ENCODE results near the gene HSPG2. TPM values are rescaled to one million over a fixed set of nuclear protein-coding genes. Genes with fewer than 3 reads are reported as not detected.

The HSPG2 gene
- total and polyA plus RNA-seq, 9 donors: 27.3 to 294 (median 92.6) TPM

DNA sequence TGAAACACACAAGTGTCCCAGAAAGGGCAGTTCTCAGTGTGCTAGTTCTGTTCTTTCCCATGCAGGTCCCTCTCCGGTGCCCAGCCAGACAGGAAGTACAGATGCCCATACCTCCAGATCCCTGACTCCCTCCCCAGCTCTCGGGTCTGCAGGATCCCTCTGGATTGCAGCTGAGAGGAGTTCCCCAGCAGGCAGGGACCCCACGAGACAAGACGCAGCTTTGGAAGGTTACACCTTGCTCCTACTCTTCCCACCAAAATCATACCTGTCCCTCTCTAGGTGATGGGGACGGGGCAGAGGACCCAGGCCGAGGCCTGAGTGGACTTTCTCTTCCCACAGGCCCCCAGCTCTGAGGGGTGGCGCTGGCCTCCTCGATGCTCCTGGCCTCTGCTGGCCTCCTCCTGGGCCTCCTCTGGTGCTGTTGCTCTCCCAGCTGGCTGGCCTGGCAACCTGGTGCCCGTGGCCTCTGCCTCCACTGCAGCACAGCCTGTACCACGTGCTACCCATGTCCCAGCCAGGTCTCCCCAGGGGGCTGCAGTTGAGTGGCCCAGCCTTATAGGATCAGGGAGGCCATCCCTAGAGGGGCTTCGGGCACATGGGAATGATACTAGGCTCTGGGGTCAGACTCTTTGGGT is 115.6 kb downstream of the HSPG2 start:
- Histone ChIP-seq H3K36me3 (no peaks in the 10 kb centered on the region), H3K4me1 (ENCODE audit: insufficient read depth) (no peaks in the 10 kb centered on the region), H3K27ac (no peak overlapping the region), H3K9me3 (no peaks in the 10 kb centered on the region), H3K4me3 (no peak overlapping the region), H3K27me3 (no peaks in the 10 kb centered on the region)
- TF ChIP-seq CTCF (IDR thresholded peaks at IDR 0.05): no peak
- TF ChIP-seq POLR2A (IDR thresholded peaks at IDR 0.05): no peak
- no peak for TF ChIP-seq EP300 (IDR thresholded peaks at IDR 0.05)
- WGBS, 3 donors: 86 to 88% (median 87%) methylated on average over 11 of the region's 11 CpGs
- DNase-seq: no peak
- intact Hi-C loops (cut with DNase I): no loop called here

- Histone ChIP-seq H3K4me3 (no peak overlapping the region), H3K9me3 (no peaks in the 10 kb centered on the region), H3K27me3 (no peaks in the 10 kb centered on the region), H3K36me3 (no peaks in the 10 kb centered on the region), H3K4me1 (ENCODE audit: insufficient read depth) (no peaks in the 10 kb centered on the region), H3K27ac (no peak overlapping the region)
- no peak for DNase-seq
- 88 to 97% (median 96%) methylated on average over 9 of the region's 9 CpGs for WGBS, 3 donors
- intact Hi-C loops (cut with DNase I): no loop called here
- TF ChIP-seq EP300 (IDR thresholded peaks at IDR 0.05) (no peak), CTCF (IDR thresholded peaks at IDR 0.05) (no peak), POLR2A (IDR thresholded peaks at IDR 0.05) (no peak)
Measured at GRCh38 chr1:21820597-21821232, 116.4 kb downstream of the HSPG2 start.

DNA sequence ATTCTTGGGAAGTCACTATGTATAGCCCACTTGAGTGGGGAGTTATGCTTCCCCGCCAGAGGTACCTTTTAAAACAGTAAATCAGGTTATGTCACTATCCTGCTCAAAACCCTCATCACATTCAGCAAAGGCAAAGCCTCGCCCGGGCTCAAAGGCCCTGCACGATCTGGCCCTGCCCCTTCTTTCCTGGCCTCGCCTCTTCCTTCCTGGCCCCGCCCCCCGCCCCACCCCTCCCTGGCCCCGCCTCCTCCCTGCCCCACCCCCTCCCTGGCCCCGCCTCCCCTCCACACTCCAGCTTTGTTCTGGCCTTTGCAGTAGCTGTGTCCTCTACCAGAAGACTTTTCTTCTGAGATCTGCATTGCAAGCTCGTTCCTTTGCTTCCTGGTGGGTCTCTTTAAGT is 118.5 kb downstream of the HSPG2 start:
- DNase-seq: no peak
- Histone ChIP-seq H3K27me3 (no peaks in the 10 kb centered on the region), H3K27ac (no peak overlapping the region), H3K4me3 (no peak overlapping the region), H3K4me1 (ENCODE audit: insufficient read depth) (no peaks in the 10 kb centered on the region), H3K36me3 (no peaks in the 10 kb centered on the region), H3K9me3 (no peaks in the 10 kb centered on the region)
- TF ChIP-seq POLR2A (IDR thresholded peaks at IDR 0.05): no peak
- no peak for TF ChIP-seq CTCF (IDR thresholded peaks at IDR 0.05)
- TF ChIP-seq EP300 (IDR thresholded peaks at IDR 0.05): no peak
- intact Hi-C loops (cut with DNase I): no loop called here
- WGBS, 3 donors: 32 to 37% (median 34%) methylated on average over 10 of the region's 10 CpGs

GRCh38 chr1:21816602-21817302 is 120.4 kb downstream of the HSPG2 start:
- 65 to 69% (median 67%) methylated on average over 8 of the region's 8 CpGs for whole genome bisulfite sequencing, 3 donors
- Histone ChIP-seq H3K27me3 (no peaks in the 10 kb centered on the region), H3K9me3 (no peaks in the 10 kb centered on the region), H3K4me3 (no peak overlapping the region), H3K4me1 (ENCODE audit: insufficient read depth) (no peaks in the 10 kb centered on the region), H3K27ac (no peak overlapping the region), H3K36me3 (no peaks in the 10 kb centered on the region)
- intact Hi-C loops (cut with DNase I): no loop called here
- no peak for TF ChIP-seq EP300 (IDR thresholded peaks at IDR 0.05)
- TF ChIP-seq POLR2A (IDR thresholded peaks at IDR 0.05): no peak
- no peak for TF ChIP-seq CTCF (IDR thresholded peaks at IDR 0.05)
- DNase-seq: no peak

Measured in ovary (tissue), 9 donors.